Stromal cell of bone marrow (primary cell): ENCODE results near the gene EIF5.

Experiments
- DNase-seq: peaks from one replicate; pipeline ENCODE4 v3.0.0-alpha.2; 2012; ENCODE audit warnings: low read depth

The EIF5 gene

DNA sequence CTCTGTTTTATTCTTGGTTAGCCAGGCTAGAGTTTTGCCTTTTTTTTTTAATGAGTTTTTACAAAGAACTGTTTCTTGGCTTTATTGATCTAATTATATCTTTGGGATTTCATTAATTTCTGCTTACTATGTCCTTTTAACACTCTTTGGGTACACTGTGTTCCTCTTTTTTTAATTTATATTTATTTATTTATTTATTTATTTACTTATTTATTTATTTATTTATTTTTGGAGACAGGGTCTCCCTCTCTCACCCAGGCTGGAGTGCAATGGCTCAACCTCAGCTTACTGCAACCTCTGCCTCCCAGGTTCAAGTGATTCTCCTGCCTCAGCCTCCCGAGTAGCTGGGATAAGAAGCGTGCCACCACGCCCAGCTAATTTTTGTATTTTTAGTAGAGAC is 36.0 kb downstream of the EIF5 start:
- DNase-seq: no peak

DNA sequence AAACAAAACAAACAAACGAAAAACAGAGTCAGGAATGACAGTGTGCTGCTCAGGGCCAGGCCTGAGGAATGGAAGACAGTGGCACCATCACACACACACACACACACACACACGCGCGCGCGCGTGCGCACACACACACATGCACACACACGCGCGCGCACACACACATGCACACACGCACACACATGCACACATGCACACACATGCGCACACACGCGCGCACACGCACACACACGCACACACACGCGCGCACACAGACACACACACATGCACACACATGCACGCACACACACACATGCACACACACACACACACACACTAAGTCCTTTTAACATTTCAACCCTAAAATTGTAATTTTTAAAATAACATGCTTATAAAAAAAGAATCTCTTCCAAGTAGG is 38.0 kb downstream of the EIF5 start:
- DNase-seq: no peak

DNA sequence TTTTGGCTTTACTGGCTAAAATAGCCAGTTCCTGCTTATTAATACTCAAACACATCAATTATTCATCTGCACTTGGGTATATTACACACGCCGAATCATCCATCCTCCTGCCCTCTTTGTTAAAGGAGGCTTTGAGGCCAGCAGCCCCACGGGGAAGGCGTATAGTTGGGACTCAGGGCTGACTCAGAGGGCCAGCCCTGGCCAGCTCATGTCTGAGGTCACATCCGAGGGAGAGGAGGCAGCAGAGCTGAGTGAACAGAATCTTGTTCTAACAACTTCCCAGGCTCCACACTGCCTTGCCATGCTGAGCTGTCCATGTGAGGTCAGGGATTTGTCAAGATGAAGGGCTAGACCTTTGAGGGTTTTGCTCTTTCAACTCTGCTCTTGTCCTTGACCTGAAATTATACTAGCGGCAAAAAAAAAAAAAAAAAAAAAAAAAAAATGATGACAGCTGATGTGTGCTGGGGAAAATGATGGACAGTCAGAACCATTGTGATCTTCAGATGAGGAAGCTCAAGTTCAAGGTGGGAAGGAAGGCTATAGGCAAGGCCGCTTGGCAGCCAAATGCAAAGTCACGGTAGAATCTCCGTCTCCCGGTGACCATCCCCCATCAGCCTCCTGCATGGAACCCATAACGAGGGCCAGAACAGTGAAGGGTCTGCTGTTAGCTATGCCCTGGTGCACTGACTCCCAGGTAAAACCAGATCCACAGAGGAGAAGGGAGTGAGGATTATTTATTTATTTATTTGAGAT is 38.7 kb downstream of the EIF5 start:
- DNase-seq: peak; percentile 98

DNA sequence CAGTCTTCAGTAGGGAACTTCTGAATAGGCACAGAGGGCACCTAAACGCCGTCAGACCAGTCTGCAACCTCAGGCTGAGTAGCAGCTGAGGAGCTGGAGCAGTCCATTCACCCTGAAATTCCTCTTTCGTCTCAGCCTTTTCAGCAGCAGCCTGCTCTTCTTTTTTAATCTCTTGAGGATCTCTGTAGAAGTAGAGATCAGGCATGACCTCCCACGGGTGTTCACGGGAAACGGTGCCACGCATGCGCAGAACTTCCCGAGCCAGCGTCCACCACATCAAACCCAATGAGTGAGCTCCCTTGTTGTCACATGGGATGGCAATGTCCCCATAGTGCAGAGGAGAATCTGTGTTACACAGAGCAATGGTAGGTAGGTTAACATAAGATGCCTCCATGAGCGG is 40.1 kb downstream of the EIF5 start:
- no peak for DNase-seq

DNA sequence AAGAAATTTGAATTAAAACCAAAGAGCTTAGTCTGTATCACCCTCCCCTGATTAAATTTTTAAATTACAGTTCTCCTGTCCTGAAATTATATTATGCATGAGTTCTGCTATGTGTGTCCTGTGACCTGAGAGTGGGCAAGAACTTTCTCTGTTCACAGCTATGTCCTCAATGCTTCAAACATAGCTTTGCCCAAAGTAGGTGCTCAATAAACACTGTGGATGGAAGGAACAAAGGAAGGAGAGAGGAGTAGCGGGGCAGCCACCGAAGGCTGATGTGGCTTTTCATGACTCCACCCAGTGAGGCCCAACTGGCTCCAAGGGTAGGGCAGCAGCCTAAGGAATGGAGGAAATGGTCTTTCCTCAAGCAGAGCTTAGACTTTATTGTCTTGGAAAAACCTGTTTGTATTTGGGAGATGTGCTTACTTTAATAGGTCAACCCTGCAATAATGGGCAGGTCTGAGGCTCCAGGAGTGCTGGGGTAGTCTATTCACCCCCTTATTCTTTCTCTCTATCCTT is 43.5 kb downstream of the EIF5 start:
- no peak for DNase-seq

DNA sequence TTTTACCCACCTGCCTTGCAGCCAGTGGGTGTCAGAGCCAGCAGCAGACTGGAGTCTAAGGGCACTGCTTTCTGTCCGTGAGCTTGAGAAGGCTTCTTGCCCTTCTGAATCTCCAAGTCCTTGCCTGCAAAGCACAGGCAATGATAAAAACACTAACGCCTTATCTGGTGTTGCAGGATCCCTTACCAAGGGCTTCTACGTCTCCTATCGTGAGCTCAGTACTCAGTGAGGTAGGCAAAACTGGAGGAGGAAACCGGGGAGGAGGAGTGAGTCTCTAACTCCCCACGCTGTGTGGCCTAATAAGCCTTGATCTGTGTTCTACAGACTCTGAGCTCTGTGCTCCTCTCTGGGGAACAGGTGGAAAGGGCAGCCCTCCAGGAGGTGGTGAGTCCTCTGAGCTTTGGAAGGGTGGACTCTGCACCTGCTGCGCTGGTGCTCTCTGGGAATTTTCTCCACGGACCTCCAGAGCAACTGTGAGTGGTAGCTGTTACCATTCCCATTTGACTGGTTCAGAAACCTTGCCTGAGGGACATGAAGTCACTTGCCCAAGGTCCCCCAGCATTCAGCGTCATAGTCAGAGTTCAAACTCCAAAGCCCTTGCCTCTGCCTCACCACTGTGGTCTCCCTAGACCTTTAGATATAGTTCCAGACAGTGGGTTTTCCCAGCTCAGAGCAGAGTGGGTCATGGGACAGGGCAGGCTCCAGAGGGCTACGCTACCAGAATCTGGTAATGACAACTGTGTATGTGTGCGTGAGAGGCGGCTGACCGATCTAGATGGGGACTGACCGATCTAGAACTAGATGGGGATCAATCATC is 44.2 kb downstream of the EIF5 start:
- DNase-seq: no peak

DNA sequence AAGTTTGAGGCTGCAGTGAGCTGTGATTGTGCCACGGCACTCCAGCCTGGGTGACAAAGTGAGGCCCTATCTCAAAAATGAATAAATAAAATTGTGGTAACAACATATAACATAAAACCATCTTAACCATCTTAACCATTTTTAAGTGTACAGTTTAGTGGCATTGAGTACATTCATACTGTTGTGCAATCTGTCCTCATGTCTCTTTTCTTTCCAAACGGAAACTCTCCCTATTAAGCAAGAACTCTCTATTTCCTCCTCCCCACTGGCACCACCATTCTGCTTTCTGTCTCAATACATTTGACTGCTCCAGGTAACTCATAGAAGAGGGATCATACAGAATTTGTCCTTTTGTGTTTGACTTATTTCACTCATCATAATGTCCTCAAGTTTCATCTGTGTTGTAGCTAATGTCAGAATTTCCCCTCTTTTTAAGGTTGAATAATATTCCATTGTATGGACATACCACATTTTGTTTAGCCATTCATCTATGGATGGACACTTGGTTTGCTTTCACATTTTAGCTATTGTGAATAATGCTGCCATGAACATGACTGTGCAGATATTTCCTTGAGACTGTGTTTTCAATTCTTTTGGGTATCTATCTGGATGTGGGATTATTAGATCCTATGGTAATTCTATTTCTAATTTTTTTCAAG is 46.8 kb downstream of the EIF5 start:
- no peak for DNase-seq

DNA sequence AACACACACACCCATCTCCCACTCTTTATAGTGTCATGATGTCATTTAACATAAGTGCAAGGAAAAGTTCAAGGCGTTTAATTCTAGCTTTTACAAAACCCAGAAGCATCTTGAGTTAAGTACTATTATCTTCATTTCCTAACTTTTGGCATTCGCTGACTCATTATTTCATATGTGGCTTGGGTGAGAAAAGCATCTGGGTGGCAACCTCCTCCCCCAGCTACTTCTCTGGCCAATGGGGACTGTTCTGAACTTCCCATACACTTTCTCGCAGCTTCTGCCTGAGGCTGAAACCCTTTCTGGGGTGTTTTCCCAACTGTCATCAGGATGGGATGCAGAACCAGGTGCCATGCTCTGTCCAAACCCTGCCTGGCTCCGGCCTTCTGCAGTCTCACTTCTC is 48.3 kb downstream of the EIF5 start:
- DNase-seq: no peak

DNA sequence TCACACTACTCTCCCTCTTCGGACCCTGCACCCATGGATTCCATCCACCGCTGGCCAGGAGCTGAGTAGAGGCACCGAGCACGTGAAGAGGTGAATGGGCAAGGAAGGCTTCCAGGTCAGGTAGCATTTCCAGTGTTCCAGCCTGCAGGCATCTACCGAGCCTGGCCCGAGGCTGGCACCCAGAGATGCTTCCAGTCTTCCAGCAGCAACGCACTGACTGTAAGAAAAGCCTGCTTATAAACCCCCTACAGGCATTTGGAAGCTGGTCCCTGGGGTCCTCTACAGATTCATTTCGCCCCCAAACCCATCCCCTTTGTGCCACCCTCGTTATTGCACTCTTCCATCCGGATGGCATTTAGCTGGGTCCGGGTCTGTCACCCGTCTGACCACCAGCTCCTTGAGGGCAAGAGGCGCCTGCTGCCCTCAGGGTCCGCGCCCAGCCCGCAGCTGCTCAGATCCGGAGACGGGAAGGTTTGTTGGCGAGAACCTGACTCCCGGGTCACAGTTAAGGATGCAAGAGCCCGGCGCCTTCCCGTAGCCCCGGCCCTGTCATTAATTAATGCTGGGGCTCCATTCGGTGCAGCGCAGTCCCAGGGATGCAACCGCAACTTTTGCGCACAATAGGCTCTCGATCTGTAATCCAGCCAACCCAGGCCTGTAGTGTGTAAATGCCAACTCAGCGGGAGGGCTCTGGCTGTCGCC is 50.6 kb downstream of the EIF5 start:
- DNase-seq: no peak

DNA sequence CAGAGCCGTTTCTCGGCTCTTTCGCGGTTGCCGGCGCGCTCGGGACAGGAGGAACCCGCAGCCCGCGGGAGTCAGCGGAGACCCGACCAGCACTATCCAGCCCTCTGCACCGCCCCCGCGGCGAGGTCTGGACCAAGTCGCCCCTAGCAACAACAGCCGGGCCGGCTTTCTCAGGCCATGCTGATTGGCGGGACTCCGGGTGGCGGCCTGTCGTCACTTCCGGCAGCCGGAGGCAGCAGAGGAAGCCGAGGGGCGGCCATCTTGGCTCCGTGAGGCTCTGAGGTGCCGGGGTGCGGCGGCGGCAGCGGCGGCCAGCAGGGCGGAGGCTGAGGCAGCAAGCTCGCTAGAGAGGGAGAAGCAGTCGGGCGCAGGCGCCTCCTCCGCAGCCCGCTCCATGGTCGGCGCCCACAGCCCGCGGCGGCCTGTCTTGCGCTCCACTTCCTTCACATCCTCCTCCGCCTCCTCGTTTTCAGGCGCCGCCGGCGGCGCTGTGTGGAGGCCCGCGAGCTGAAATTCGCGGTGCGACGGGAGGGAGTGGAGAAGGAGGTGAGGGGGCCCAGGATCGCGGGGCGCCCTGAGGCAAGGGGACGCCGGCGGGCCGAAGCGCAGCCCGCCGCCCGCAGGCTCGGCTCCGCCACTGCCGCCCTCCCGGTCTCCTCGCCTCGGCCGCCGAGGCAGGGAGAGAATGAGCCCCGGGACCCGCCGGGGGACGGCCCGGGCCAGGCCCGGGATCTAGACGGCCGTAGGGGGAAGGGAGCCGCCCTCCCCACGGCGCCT is 51.3 kb downstream of the EIF5 start, which contains the start of gene MARK3:
Gene MARK3, plus strand, starts transcription at position 264 of the 777 bp plus-strand sequence. CDS start 615 bp downstream, outside the sequence.
- DNase-seq: peak; percentile 95

DNA sequence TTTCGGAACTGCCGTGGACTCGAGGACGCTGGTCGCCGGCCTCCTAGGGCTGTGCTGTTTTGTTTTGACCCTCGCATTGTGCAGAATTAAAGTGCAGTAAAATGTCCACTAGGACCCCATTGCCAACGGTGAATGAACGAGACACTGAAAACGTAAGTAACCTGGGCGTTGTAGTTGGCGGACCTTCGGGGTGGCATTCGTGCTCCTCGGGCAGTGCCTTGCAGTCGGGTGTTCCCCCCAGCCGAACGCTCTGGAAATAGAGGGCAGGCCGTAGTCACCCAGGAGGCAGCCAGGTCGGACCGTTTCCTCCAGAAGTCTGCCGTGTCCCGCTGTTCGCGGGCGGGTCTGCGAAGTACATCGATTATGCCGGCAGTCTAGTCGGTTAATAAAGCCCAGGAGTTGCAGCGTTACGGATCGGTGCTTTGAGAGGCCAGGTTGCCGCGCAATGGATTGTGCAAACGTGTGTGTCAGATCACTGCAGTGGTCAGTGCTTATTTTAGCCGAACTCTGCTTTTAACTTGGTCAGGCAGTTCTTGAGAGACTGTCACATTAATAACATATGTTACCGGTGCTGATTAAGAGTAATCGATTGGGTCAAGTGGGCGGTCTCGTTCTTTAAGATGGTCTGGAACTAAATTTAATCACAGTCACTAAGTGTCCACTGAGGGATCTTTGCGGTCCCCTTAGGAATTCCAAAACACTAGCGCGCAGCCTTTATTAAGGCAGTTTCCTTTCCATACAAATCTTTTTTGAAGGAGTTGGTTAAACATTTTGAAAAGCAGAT is 52.1 kb downstream of the EIF5 start:
- no peak for DNase-seq

DNA sequence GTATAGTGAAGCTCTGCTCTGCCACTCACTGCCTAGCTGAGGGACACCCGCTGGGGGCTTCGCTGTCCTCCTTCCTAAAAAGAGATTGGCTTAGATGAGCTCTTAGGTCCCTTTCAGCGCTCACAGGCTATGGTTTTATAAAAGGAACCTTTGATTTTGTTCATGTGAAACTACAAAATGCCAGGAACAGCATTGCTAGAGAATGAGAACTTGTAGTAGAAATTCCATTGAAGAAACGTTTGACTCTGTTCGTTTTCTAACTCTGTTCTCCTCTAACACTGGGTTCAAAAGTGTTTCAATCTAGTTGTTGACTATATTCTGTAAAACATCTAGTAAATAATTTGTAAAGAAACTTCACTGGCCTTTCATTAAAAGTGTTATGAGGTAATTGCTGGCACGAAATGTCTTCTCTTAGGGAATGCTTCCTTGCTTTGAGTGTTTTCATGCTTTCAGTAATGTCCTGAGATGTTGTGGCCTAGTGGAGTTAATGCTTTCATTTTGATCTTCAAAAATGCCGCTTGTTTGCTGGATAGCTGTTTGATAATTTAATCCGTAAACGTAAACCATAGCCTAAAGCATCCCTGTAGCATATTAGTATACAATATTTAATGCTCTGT is 52.8 kb downstream of the EIF5 start:
- no peak for DNase-seq

DNA sequence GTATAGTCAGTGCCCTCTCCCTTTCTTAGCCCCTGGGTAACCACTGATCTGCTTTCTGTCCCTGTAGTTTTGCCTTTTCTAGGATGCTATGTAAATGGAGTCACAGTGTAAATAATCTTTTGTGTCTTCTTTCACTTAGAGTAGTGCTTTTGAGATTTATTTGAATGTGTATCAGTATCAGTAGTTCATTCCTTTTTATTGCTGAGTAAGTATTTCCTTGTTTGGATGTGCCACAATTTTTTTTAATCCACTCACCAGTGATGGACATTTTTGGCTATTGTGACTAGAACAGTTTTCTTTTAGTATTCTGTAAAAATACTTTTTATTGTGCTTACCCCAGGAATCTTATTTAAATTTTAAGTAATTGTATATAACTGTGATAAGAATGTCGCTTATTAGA is 54.6 kb downstream of the EIF5 start:
- no peak for DNase-seq

DNA sequence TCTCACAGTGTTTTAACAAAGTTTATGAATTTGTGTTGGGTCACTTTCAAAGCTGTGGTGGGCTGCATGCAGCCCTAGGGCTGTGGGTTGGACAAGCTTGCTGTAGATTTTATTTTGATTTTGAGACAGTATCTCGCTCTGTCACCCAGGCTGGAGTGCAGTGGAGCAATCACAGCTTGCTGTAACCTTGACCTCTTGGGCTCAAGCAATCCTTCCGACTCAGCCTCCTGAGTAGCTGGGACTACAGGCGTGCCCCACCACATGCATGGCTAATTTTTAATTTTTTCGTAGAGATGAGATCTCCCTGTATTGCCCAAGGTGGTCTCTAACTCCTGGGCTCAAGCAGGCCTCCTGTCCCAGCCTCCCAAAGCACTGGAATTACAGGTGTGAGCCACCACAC is 56.6 kb downstream of the EIF5 start:
- DNase-seq: no peak

DNA sequence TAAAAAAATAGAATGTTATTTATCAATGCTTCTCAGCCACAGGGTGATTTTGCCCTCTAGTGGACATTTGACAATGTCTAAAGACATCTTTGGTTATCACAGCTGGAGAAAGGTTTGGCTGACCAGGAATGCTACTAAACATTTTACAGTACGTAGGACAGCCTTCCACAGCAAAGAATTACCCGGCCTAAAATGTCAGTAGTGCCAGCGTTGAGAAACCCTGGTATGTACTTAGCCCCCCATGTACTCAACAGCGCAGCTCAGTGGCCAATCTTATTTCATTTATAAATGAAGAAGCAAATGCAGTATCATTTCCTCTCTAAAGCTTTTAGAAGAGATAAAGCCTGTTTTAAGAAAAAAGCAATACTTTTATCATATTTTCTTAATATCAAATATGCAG is 57.0 kb downstream of the EIF5 start:
- DNase-seq: peak; percentile 53

DNA sequence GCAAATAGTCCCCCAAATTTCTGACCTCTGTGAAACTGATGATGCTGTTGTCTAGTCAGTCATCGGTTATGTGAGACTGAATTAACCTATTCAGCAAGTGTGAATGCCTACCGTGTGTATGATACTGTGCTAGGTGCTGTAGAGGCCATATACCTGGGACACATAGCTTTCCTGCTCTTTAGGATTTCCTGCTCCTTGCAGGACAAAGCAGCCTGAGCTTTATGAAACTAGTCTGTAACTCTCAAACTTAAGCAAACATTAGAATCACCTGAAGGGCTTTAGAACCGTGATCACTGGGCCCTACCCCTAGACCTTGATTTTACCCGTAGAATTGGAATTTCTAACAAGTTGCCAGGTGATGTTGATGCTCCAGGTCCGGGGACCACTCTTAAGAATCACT is 58.1 kb downstream of the EIF5 start:
- DNase-seq: no peak

DNA sequence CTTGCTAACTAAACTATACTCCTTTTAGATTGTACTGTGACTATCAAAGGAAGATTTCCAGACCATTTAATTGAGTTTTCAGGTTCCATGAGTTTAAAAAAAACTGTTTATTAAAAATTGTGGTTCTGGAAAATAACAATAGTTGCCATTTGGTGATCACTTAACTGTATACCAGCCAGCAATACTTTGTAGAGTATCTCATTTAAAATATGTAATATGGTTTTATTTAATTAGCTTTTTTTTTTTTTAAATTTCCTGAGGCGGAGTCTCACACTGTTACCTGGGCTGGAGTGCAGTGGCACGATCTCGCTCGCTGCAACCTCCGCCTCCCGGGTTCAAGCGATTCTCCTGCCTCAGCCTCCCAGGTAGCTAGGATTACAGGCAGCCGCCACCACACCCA is 58.5 kb downstream of the EIF5 start:
- no peak for DNase-seq

DNA sequence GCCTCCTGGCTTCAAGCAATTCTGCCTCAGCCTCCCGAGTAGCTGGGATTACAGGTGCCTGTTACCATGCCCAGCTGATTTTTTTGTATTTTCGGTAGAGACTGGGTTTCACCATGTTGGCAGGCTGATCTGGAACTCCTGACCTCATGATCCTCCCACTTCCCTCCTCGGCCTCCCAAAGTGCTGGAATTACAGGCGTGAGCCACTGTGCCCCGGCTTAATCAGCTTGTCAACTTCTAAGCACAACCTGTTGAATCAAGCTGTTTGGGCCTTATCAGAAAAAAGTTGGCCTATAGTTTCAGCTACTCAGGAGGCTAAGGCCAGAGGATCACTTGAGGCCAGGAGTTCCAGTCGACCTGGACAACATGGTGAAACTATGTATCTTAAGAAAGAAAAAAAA is 59.0 kb downstream of the EIF5 start:
- no peak for DNase-seq

DNA sequence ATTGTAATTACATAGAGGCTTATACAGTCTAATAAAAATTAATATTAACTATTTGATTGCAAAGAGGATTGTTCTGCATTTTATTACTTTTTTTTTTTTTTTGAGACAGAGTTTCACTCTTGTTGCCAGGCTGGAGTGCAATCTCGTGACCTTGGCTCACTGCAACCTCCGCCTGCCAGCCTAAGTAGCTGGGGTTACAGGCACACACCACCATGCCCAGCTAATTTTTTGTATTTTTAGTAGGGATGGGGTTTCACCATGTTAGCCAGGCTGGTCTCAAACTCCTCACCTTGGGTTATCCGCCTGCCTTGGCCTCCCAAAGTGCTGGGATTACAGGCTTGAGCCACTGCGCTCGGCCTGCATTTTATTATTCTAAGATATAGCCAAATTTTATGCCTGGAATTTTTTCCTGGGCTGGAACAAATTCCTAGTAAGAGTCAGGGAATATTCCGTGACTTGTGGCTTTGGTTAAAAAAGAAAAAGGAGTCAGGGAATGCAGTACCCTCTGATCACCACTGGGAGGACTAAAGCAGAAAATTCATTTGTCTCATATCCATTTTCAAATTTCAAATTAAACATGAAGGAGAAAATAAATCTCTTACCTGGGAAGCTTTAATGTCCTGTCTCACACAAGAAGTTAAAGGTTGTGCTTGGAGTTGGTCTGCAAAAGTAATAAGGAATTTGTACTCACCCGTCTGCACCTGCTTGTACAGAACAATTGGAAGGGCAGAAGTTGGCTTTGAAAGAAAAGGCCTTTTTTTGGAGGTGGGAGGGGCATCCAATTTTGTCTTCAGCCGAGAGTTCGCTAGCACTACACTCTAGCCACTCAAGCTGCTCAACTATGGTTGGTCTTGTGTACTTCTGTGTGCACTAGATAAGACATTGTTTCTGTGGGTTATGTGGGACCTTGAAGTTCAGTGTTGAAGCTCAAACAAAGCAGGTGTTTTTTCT is 59.9 kb downstream of the EIF5 start:
- peak; percentile 52 for DNase-seq
